ENCODE measurements around the gene GLG1.

The GLG1 gene

DNA sequence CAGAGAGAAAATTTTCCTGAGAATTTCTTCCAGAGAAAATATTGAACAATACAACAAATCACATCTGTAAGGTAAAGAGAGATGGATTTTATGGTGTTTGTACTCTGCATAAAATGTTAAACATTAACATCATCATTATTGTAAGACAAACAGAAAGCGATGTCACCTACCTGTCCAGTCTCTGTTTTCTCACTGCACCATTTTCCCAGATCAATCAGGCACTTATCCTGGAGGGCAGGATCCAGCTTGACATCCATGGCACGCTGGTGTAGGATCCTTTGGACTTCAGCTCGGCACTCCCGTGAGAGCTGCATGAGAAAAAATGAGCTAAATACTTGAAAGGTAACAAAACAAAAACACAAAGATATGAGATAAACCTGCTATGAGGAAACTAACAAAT is 129.7 kb downstream of the GLG1 start:
- TF ChIP-seq, protein P1, sequence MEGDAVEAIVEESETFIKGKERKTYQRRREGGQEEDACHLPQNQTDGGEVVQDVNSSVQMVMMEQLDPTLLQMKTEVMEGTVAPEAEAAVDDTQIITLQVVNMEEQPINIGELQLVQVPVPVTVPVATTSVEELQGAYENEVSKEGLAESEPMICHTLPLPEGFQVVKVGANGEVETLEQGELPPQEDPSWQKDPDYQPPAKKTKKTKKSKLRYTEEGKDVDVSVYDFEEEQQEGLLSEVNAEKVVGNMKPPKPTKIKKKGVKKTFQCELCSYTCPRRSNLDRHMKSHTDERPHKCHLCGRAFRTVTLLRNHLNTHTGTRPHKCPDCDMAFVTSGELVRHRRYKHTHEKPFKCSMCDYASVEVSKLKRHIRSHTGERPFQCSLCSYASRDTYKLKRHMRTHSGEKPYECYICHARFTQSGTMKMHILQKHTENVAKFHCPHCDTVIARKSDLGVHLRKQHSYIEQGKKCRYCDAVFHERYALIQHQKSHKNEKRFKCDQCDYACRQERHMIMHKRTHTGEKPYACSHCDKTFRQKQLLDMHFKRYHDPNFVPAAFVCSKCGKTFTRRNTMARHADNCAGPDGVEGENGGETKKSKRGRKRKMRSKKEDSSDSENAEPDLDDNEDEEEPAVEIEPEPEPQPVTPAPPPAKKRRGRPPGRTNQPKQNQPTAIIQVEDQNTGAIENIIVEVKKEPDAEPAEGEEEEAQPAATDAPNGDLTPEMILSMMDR (IDR thresholded peaks at IDR 0.05; ENCODE audit: low read depth, low read length, missing control alignments) = no peak
- H3K4me3 ChIP-seq (ENCODE audit: low read depth, low read length) = no peak overlapping the region
- no peak for DNase-seq (ENCODE audit: low read depth)
- in situ Hi-C loops (cut with HindIII; ENCODE audit: low sequenced_read_pairs) = no loop called here

DNA sequence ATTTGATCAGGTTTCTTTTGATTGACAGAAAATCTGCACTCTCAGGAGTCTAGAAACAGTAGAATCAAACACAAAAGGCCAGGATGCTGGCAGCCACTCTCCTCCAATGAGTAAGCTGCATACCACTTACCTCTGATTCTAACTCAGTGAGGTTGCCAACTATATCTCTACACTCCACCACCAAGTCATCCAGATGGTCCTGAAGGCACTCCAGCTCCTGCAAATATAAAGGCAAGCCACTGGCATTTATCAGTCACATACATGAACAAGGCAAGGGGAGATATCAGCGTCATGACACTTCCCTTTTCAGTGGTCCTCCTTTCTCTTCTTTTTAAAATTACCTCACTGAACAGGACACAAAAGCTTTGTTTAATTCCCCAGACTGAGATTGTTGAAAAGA is 132.5 kb downstream of the GLG1 start:
- DNase-seq (ENCODE audit: low read depth) = no peak
- in situ Hi-C loops (cut with HindIII; ENCODE audit: low sequenced_read_pairs) = no loop called here
- no peak overlapping the region for H3K4me3 ChIP-seq (ENCODE audit: low read depth, low read length)
- TF ChIP-seq, protein P1 (IDR thresholded peaks at IDR 0.05; ENCODE audit: low read depth, low read length, missing control alignments) = no peak

DNA sequence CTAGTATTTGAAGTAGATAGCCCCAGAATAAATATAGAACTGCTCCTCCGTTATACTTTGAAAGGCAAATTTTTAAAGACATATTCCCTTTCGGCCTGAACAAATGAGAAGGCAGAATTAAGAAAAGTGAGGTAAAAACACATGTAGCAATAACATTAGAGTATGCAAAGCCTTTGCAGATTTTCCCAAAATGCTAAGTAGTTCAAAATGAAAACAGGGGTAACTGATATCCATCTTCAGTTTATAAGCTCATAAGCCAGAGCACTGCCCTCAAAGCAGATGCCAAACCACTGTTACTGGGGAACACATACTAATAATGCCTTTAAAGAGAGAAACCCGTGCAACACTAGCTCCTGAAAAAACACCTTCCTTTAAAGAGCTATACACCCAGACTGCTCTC is 134.4 kb downstream of the GLG1 start:
- TF ChIP-seq, protein P1 (IDR thresholded peaks at IDR 0.05; ENCODE audit: low read depth, low read length, missing control alignments) = no peak
- in situ Hi-C loops (cut with HindIII; ENCODE audit: low sequenced_read_pairs) = no loop called here
- no peak for DNase-seq (ENCODE audit: low read depth)
- H3K4me3 ChIP-seq (ENCODE audit: low read depth, low read length) = no peak overlapping the region

DNA sequence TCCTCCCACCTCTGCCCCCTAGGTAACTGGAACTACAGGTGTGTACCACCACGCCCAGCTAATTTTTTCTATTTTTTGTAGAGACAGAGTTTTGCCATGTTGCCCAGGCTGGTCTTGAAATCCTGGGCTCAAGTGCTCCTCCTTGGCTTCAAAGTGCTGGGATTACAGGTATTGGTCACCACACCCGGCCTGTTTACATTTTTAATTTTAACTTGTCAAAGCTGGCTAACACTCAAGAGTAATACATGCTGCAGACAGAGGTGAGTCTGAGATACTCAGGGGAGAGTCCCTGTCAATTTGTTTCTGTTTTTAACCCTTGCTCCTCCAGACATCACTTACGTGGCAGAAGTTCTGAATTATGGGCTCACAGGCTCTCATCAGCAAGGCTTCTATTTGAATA is 134.9 kb downstream of the GLG1 start:
- no peak overlapping the region for H3K4me3 ChIP-seq (ENCODE audit: low read depth, low read length)
- in situ Hi-C loops (cut with HindIII; ENCODE audit: low sequenced_read_pairs) = no loop called here
- TF ChIP-seq, protein P1 (IDR thresholded peaks at IDR 0.05; ENCODE audit: low read depth, low read length, missing control alignments) = no peak
- DNase-seq (ENCODE audit: low read depth) = no peak

DNA sequence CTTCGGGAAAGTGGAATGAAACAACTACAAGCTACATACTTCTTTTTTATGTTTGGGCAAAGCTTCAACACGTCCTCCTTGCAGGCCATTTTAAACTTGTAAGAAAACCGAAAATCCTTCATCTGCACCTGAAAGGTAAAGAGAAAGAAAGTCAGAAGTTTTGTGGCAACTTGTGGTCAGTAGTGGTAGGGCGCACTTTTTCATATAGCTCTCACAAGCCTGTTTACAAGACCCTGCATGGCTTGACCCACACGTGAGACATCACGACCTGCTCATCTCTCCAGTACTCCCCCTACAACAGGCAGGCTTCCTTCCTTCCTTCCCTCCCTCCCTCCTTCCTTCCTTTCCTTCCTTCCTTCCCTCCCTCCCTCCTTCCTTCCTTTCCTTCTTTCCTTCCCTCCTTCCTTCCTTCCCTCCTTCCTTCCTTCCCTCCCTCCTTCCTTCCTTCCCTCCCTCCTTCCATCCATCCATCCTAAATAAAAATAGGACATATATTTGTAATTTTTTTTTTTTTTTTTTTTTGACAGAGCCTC is 136.9 kb downstream of the GLG1 start:
- TF ChIP-seq, protein P1 (IDR thresholded peaks at IDR 0.05; ENCODE audit: low read depth, low read length, missing control alignments) = no peak
- in situ Hi-C loops (cut with HindIII; ENCODE audit: low sequenced_read_pairs) = no loop called here
- no peak for DNase-seq (ENCODE audit: low read depth)

DNA sequence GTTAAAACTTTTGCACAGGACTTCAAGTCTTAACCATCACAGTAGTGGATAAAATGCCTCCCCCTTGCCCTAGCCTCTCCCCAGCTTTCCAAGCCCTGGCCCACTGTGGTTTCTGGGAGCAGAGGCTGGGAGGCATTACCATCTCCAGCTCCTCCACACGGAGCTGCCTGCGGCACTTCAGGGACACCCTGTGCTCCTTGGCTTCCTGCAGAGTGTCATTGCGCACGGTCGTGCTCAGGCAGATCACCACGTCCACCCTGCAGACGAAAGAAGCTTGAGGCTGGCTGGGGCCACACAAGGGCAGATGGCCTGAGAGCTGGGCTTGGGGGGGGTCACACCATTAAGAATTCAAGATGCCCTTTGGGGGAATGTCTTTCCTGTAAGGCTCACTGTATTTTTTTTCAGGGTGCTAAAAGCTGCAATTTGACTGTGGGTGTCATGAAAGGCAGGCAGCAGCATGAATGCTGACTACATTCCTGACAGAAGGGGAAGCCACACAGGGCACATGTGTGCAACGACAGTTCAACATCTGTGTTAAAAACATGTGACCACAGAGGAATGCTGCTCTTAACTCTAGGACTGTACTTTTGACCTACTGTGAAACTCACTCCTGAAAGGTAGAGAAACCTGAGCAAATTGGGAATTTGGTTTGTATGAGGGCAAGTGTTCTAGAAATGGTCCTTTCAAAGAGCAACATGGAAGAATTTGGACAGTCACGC is 137.9 kb downstream of the GLG1 start:
- no peak for DNase-seq (ENCODE audit: low read depth)
- TF ChIP-seq, protein P1 (IDR thresholded peaks at IDR 0.05; ENCODE audit: low read depth, low read length, missing control alignments) = no peak
- no peak overlapping the region for H3K4me3 ChIP-seq (ENCODE audit: low read depth, low read length)
- in situ Hi-C loops (cut with HindIII; ENCODE audit: low sequenced_read_pairs) = no loop called here

More for the DNA sequence above, 136.9 kb downstream of the GLG1 start:
- no peak overlapping the region for H3K4me3 ChIP-seq (ENCODE audit: low read depth, low read length)

Measured in astrocyte of the cerebellum (primary cell).